Fibroblast of gingiva (primary cell): ENCODE results near the gene SHANK1.

ENCODE experiments used
- DNase-seq: peaks from one replicate; pipeline ENCODE4 v3.0.0-alpha.2; 2011; ENCODE audit warnings: low read depth

The SHANK1 gene

DNA sequence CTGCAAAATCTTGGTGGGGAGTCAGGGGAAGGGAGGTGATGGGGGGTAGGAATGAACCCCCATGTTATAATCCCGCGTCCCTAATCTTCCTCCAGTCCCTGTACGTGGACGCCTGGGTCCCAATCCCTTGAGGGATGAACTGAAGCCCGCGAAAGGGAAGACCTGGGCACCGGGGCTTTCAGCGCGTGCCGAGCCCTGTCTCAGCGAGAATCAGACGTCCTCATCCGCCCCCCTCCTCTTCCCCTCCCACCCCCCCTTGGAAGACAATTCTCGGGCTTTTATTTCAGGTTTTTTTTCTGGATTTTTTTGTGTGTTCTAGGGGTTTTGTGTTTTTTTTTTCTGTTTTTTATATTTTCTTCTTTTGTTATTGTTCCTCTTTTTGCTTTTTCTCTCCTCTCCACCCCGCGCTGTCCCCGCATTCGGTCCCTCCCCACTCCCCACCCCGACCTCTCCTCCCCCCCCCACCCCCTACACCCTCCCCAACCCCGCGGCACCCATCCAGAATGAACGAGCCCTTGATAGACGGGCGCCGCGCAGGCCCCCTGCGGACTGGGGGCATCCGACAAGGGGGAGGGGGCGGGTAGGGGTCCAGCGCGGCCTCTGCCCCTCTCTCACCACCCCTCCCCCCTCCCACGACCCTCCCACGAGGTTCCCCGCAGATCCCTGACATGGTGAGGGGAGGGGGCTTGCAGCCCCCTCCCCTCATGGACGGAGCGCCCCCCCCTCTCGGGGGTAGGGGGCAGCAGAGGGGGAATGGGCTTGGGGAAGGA, 60.1 kb downstream of the SHANK1 start:
- DNase-seq, result no peak

DNA sequence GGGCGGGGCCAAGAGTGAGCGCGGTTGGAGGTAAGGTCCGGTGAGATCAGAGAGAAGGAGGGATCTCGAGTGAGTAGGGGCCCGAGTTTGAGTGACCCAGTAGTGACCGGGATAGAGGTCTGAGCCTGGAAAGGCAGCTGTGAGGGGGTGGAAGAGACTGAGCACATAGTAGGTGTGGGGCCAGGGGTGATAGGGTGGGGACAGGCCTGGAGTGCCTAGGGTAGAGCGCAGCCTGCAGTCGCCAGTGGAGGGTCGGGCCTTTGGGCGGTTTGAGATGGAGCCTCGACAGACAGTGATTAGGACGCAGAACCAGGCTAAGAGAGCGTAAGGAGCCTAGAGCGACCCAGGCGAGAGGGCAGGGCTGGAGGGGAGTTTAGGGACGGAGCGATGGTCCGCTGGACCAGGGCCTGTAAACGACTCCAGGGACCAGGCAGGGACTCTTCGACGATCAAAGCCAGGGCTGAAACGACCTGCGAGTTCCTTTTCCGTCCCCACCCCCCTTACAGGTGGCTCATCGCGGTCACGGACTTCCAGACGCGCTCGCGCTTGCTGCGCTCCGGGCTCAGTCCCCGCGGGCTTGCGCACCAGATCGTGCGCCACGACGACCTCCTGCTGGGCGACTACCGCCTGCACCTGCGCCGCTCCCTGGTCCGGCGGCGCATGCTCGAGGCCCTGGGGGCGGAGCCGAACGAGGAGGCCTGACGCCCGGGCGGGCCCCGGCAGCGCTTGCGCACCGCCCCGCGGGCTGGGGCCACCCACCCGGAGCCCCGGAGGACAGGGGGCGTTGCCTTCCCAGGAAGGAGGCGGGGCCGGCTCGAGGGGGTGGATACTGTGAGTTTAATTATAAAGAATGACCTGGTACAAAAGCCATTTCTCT, 60.9 kb downstream of the SHANK1 start:
- DNase-seq, result no peak

DNA sequence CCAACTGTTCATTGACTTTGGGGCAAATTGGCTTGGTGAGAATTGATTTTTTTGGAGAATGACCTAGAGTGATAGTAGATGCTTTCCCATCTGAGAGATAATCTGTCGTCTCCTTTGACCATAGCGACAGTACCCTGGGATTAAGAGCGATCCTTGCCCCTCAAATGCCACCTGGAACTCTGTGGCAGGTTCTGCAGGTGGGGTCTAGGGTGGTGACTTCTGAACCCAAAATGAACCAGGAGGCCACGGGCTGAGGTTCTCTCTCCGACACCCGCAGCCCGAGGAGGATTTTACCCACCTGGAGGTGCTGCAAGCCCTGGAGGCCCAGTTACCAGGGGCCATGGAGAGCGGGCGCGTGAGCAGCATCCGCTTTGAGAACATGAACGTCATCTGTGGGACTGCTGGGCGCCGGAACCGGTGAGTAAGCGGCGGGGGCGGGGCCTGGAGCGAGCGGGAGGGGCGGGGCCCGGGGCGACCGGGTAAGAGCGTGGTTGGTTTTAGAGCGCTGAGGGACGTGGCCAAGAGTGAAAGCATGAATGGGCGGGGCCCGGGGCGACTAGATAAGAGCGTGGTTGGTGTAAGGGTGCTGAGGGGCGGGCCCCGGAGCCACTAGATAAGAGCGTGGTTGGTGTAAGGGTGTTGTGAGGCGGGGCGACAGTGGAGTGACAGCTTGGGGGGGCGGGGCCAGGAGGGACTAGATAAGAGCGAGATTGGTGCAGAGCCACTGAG, 61.7 kb downstream of the SHANK1 start:
- peak; percentile 81 for DNase-seq

DNA sequence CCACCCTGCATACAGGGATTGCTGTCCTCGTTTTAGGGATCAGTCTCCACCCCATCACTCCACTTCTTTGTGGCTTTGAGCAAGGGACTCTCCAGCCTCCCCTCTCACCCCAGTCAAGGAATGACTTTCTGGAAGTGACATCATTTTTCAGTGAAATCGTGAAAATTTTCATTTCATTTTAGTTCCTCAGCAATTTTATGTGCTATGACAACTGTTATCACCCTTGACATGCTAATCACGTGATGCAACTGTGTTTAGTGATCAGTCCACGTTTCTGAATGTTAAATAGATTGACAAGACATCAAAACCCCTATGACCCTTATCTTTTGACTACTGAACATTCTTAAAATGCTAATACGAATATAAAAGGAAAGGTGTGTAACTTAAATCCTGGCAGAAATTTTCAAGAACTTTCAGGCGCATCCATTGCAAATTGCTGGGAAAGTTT, 62.4 kb downstream of the SHANK1 start:
- DNase-seq, result no peak

DNA sequence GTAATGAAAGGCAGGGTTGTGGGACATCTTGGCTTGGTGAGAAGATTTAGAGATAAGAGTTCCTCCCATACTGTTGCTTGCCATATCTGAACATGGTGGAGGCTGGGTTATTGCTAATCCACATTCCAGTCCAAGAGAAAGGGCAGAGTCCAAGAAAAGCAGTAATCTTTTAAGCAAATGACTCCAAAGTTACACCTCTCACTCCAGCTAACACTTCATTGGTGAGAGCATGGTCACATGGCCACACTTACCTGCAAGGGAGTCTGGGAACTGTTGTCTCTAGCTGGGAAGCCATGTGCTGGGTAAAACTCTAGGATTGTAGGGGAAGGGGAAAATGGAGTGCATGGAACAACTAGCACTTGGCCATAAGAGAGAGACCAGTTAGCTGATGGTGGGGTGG, 64.7 kb downstream of the SHANK1 start:
- no peak for DNase-seq

DNA sequence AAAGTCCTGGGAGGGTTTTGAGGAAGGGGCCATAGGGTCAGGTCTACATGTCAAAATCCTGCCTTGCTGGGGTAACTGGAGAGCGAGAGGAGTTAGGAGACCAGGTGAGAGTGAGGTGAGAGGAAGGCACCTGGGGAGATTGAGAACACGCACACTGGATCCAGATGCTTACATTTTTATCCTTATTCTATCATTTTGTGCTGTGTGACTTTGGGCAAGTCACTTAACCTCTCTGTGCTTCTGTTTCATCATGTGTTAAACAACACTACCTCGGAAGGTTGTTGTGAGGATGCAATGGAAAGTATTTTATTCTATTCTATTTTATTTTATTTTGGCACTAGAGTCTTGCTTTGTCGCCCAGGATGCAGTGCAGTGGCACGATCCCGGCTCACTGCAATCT, 66.9 kb downstream of the SHANK1 start:
- DNase-seq, result no peak

DNA sequence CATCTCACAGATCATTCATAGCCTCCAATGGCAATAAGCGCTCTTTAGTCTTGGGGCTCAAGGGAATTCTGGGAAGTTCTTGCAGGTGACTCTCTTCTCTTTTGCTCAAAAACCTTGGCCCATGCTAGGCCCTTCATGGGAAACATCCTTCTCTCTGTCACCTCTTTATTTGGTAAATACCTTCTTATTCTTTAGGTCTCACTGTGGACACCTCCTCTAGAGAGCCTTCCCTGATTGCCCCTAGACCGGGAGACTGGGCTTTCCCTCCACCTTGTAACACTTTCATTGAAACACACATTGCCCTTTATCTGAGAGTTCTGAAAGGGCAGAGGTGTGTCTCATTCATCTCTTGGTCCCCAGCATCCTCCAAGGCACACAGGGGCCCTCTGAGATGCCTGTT, 68.4 kb downstream of the SHANK1 start:
- DNase-seq, result no peak

DNA sequence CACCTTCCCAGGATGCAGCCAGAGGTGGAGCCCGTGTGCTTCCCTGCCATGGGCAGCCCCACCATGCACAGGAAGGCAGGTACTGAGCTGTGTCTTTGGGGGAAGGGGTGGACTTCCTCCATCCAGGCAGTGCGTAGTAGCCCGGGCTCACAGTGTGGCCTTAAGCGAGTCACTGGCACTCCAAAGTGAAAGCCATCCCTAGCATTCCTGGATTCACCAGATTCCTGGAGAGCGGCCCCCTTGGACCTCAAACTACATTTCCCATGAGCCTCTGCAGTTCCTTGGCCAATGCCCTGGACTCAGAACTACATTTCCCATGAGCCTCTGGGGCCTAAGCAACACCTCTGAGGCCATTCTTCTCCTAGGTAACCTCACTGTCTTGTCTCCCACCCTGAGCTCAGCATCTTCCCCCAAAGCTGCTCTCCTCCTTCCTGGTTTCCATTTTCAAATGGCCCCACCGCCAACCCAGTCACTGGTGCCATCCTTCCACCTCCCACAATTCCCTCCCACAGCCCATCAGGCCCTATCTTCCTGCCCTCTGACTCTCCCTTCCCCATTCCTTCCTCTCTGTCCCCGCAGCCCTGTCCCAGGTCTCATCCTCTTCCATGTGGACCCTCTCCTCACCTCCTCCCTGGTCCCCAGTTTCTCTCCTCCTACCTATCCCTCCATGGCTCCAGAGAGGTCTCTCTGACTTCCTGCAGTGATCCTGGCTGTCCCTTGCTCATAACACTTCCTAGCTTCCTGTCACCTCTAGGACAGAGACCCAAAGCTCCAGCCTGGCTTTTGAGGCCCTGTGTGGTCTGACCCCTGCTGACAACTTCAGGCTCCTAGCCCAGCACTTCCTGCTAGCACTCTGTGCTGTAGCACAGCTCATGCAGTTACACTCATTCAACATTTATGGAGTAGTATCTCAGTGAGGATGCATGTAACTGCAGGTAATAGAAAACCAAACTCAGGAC, 69.9 kb downstream of the SHANK1 start, which contains the start of gene C19orf81:
Gene C19orf81, plus strand, starts transcription at position 13 of the 959 bp plus-strand sequence. Its CDS starts 0 bp downstream, at position 13.
- DNase-seq, result no peak

DNA sequence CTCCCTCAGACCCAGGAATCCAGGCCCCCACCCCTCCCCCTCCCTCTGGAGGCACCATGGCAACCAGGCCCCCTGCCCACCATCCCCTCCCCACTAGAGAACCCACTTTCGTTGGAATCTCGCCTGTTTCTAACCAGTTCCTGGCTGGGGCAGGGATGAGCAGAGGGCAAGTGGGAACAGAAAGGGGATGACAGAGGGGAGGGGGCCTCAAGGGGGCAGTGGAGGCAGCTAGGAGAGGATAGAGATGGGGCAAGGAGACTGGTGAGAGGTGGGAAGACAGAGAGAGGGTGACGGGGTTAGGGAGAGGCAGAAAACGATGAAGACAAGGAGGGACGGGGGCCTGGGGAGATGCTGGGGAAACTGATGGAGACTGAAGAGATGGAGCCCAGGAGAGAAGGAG, 70.9 kb downstream of the SHANK1 start:
- DNase-seq, result no peak

DNA sequence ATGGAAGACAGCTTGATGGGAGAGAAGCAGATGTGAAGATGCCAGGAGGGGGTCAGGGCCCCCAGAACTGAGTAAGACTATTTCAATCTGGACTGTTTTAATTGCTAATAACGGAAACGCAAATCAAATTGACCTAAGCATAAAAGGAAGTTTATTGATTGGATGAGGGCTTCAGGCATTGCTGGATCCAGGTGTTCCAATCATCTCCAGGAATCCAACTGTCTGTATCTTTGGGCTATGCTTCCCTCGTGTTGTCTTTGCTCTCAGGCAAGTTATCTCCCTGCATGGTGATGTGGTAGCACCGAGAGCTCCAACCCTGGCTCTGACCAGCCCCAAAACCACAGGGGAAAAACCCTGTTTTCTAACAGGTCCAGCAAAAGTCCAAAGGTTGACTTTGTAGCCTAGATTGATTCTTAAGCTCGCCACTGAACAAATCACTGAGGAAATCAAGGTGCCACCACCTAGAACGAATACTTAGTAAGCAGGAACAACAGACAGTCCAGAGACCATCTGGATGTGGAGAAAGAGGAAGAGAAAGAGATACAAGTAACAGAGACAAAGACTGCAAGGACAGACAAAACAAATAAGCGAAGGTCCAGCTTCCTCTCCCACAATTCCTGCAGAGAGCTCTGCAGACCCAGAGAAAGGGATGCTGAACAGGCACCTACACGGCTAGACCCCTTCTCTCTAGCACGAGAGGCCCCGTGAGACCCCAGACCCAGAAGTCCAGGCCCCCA, 71.6 kb downstream of the SHANK1 start:
- no peak for DNase-seq

DNA sequence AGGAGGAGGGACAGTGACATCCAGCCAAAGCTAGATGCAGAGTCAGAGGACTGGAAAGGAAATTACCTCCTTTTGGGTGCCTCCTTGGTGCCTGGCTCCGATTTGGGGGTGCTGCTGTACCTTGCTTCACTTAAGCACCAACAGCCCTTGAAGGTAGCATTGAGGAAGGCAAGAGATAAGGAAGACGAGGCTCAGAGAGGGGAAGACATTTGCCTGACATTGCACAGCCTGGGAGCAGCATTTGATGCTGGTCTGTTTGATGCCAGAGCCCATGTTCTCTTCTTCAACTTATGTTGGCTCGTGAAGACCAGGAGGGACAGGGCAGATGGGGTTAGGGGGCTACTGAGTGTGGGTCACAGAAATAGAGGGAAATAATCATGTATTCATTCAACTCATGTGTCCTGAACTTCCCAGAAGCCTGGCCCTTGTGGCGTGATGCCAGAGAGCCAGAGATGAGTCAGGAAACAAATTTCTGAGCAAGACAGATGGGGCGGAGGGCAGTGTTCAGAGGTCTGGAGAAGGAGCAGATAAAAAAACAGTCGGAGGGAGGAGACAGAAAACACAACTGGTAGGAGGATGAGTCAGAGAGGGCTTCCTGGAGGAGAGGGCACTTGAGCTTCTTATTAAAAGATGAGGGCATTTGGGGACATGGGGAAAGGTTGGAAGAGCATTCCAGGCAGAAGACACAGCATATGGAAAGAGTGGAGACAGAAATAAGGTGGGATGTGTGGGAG, 73.4 kb downstream of the SHANK1 start:
- DNase-seq, result no peak

DNA sequence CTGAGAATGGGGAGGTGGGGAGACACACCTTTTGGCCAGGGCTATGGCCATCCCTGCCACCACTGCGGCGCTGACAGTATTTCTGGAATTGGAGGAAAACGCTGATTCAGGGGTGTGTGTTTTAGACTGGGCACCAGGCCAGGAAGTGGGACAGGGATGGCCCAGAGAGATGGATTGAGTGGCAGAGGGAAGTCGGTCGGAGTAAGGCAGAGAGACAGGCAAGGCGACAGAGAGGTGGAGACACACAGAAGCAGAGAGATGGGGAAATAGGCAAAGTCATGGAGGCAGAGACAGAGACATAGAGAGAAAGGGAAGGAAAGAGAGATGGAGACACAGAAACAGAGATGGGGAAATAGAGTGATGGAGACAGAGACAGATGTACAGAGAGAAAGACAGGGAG, 74.5 kb downstream of the SHANK1 start:
- no peak for DNase-seq

DNA sequence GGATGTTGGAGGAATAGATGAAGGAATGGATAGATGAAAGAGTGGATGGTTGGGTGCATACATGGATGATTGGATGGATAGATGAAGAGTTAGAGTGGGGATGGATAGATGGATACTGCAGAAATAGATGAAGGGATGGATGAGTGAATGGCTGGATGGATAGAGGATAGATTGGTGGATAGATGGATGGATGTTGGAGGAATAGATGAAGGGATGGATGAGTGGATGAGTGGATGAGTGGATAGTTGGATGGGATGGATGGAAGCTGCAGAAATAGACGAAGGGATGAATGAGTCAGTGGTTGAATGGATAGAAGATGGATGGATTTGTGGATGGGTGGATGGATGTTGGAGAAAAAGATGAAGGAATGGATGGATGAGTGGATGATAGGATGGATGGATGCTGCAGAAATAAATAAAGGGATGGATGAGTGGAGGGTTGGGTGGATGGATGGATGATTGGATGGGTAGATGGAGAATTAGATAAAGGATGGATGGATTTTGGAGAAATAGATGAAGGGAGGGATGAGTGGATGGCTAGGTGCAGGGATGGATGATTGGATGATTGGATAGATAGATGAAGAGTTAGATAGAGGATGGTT, 75.2 kb downstream of the SHANK1 start:
- DNase-seq, result no peak

DNA sequence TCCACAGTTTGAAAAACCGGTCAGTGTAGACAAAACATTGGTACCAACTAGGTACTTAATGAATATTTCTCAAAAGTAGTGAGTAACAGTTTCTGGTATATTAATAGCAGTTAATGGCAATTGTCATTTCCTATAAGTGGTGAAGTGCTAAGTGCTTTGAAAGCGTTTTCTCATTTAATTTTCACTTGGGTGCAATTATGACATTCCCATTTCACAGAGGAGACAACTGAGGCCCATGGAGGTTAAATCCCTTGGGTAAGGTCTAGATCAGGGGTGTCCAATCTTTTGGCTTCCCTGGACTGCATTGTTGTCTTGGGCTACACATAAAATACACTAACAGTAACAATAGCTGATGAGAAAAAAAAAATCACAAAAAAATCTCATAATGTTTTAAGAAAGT, 79.2 kb downstream of the SHANK1 start:
- no peak for DNase-seq

DNA sequence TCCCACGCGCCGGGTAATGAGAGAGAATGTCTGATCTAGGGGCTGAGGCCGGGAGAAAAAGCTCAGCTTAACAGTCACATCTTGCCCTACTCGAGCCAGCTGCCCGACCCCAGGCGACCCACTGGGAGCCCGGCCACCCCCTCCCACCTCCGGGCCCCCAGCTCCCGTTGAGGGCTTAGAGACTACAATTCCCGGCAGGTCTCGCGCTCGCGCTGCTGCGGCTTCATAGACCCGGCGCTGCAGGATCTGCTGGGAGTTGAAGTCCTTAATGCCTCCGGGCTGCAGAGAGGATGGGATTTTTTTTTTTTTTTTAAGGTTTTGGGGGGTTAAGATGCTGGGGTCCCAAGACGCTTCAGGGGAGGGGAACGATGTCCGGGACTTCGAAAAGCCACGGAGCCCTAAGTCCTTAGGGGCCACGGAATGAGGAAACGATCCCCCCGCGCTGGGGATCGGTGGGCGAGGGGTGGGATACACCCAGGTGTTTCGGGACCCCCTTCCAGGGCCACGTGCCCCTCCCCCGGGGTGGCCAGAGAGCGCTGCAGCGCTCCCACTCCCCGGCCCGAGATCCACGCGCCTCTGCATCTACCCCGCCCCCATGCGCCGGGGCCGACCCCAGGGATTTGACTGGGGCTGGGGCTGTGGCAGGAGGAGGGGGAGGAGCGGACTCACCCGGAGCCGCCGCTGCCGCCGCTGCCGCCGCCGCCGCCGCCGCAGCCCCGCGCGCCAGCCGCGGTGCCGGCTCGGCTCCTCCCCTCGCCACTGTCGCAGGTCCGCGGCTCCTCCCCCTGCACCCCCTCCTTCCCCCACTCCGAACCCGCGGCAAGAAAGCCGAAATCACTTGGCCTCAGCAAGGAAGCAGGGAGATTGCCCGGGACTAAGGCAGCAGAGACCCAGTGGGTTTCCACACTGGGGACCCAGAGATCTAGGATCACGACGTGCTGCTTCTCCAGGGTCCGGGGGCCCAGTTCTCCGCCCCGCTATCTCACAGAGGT, 80.2 kb downstream of the SHANK1 start, which contains the start of gene SYT3:
Gene SYT3, minus strand, starts transcription at position 761 of the 992 bp plus-strand sequence. CDS start 2,470 bp downstream, outside the sequence.
- DNase-seq, result no peak

DNA sequence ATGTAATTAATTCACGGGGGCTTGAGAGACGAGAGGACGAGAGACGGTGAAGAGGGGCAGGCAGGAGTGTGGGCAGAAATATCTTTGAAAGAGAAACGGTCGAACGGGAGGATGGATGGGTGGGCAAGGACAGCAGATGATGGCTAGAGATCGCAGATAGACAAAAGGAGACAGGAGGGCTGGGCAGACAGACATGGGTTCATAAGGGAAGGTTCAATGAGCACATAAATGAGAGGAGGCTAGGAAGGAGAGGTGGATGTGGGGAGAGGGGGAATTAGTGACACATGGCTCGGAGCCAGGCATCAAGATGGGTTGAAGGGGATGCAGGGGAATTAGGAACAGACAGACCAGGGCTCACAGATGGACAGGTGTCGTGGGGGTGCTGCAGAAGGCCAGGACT, 81.0 kb downstream of the SHANK1 start:
- DNase-seq, result no peak

DNA sequence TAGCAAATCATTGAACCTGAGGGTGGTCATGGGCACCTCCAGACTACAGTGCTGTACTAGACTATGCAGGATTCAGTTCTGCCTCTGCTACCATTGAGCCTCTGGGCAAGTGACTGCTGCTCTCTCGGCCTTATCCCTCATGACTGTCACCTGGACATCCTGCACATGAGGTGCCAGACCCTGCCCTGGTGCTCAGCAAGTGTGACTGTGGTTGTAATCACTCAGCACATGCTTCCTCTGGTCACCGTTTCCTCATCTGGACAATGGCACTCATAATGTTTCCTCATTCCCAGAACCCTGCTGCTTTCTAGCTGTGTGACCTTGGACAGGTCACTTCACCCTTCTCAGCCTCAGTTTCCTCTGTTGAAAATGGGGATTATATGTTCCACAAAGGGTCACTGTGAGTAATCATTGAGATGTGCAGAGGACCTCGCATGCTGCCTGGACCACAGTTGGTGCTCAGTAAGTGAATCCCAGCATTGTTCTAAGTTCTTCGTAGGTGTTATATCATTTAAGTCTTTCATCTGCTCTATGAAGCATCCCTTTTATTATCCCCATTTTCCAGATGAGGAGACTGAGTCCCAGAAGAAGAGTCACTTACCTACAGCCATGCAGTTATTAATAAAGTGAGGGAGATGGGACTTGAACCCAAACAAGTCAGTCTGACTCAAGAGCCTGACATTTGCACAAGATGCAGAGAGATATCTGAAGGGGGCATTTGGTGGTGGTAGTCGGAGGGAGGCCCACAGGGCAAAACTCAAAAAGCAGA, 83.1 kb downstream of the SHANK1 start:
- no peak for DNase-seq
